Upper lobe of left lung (tissue), 4 donors: ENCODE measurements around the gene SPSB3.

Source experiments
- CTCF ChIP-seq, 6 experiments: fragments of 450-650 bp in 4 of 6; fragments of 200-600 bp in 2 of 6; sonication (generic) in 2 of 6; IDR thresholded peaks; one replicate each; pipeline ENCODE4 v1.5.1; 2016 to 2019; ENCODE audit warnings: antibody characterized with exemption in 6 of 6
- POLR2AphosphoS5 ChIP-seq, 2 donors: sonication (generic); formaldehyde crosslinking; IDR thresholded peaks; one replicate each; pipeline ENCODE4 v1.5.1; 2017; ENCODE audit warnings: antibody characterized with exemption in 2 of 2

GRCh38 chr16:1822801-1823200 lies 40.4 kb upstream of the SPSB3 start:
- TF ChIP-seq POLR2AphosphoS5 (IDR thresholded peaks at IDR 0.05) (no peak), CTCF (IDR thresholded peaks at IDR 0.05) (no peak)
